IgD-negative memory B cell (primary cell): ENCODE data around the gene ZNHIT1. TPM values are rescaled to one million over a fixed set of nuclear protein-coding genes. Genes with fewer than 3 reads are reported as not detected.

ENCODE experiments used
- H3K27ac Mint-ChIP-seq, 3 donors: one replicate each; pipeline ENCODE4 v1.8.0; 2020 to 2022; ENCODE audit warnings: mild to moderate bottlenecking in 3 of 3, mixed read lengths in 3 of 3, moderate library complexity in 1 of 3
- H3K27me3 Mint-ChIP-seq: one replicate; pipeline ENCODE4 v1.8.0; 2021; ENCODE audit warnings: mixed read lengths
- H3K36me3 Mint-ChIP-seq: one replicate; pipeline ENCODE4 v1.8.0; 2020; ENCODE audit warnings: mild to moderate bottlenecking, mixed read lengths
- H3K4me1 Mint-ChIP-seq, 3 donors: one replicate each; pipeline ENCODE4 v1.8.0; 2020 to 2022; ENCODE audit warnings: mixed read lengths in 3 of 3, mild to moderate bottlenecking in 1 of 3
- H3K4me3 Mint-ChIP-seq, 4 donors: one replicate each; pipeline ENCODE4 v1.8.0; 2020 to 2022; ENCODE audit warnings: mild to moderate bottlenecking in 4 of 4, mixed read lengths in 4 of 4, moderate library complexity in 3 of 4
- H3K9me3 Mint-ChIP-seq, 3 donors: one replicate each; pipeline ENCODE4 v1.8.0; 2020 to 2021; ENCODE audit warnings: mixed read lengths in 3 of 3, mild to moderate bottlenecking in 1 of 3
- polyA plus RNA-seq: library from polyadenylated mRNA; unstranded; fragments of 300-500 nt; fragmentation: Illumina TruSeq; gene quantifications from one replicate; pipeline ENCODE4 v1.2.3, GENCODE V29; 2021

The ZNHIT1 gene
- polyA plus RNA-seq = 54.4 TPM

DNA sequence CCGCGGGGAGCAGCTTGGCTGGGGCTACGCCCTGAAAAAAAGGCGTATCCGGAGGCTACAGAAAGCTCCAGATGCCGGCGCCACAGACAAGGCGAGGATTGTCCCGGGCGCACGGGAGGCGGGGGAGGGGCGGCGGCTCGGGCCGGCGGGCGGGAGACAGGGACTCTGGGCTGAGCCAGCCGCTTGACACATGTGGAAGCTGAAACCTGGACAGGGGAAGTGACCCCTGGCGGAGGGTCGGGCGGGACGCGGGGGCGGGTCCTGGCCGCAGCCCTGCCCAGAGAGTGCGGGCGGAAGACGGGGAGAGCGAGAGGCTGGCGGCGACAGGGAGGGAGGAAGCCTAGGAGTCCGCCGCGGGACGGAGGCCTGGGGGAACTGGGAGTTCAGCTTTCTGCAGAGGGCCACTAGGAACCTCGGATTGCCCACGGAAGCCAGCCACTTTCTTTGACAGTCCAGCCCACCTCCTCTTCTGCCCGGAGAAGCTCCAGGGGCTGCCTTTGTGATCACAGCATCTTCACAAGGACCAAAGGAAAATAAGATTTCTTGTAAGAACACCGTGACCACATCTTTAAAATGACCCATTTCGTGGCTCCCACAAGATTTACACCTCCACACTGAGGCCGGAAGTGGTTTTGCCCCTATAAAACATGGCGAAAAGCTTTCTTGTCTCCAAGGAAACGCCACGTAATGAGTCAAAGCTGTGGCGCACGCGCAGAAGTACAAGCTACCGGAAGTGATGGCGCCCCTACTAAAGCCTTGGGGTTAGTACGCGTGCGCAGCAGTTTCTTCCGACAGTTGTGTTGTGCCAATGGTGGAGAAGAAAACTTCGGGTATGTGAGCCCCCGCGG, at the start of gene ZNHIT1, which contains the start of gene PLOD3:
TSS of gene ZNHIT1 (plus strand) at position 778 of the 848 bp plus-strand sequence. CDS start at position 809, 31 bp downstream.
TSS of gene PLOD3 (minus strand) at position 194 of the 848 bp plus-strand sequence. CDS start 307 bp downstream, outside the sequence.
- peaks cover 12 to 19% (median 16%) of the 10 kb centered on the region in 3 donors for H3K4me1 Mint-ChIP-seq
- H3K27ac Mint-ChIP-seq = peak within 1 kb of the TSS; percentile 84 to 95 (median 95)
- peak within 1 kb of the TSS; percentile 92 to 97 (median 94) for H3K4me3 Mint-ChIP-seq
- peaks cover 2% of the 10 kb centered on the region for H3K27me3 Mint-ChIP-seq
- no peaks in the 10 kb centered on the region for H3K9me3 Mint-ChIP-seq
- peaks cover 4% of the 10 kb centered on the region for H3K36me3 Mint-ChIP-seq

GRCh38 chr7:101168412-101169049, 49.4 kb upstream of the ZNHIT1 start:
- peaks cover 0 to 14% (median 0%) of the 10 kb centered on the region in 3 donors for H3K9me3 Mint-ChIP-seq
- H3K27ac Mint-ChIP-seq = peak overlapping the region; percentile 28 to 97 (median 84)
- H3K27me3 Mint-ChIP-seq = peaks cover 78% of the 10 kb centered on the region
- H3K36me3 Mint-ChIP-seq = no peaks in the 10 kb centered on the region
- H3K4me3 Mint-ChIP-seq = peak overlapping the region in 1 of 4 donors; percentile 36
- peaks cover 17 to 26% (median 24%) of the 10 kb centered on the region in 3 donors for H3K4me1 Mint-ChIP-seq

GRCh38 chr7:101169110-101169837, 48.7 kb upstream of the ZNHIT1 start:
- H3K27me3 Mint-ChIP-seq = peaks cover 83% of the 10 kb centered on the region
- no peaks in the 10 kb centered on the region for H3K36me3 Mint-ChIP-seq
- peak overlapping the region; percentile 43 to 97 (median 89) for H3K27ac Mint-ChIP-seq
- peak overlapping the region in 3 of 4 donors; percentile 44 to 87 (median 85) for H3K4me3 Mint-ChIP-seq
- H3K9me3 Mint-ChIP-seq = peaks cover 0 to 14% (median 0%) of the 10 kb centered on the region in 3 donors
- H3K4me1 Mint-ChIP-seq = peaks cover 20 to 29% (median 24%) of the 10 kb centered on the region in 3 donors

GRCh38 chr7:101169838-101170551, 48.0 kb upstream of the ZNHIT1 start:
- Mint-ChIP-seq H3K36me3 (no peaks in the 10 kb centered on the region), H3K4me3 (peak overlapping the region in 3 of 4 donors; percentile 44 to 87 (median 85)), H3K27ac (peak overlapping the region in 2 of 3 donors; percentile 43 to 97), H3K27me3 (peaks cover 81% of the 10 kb centered on the region), H3K4me1 (peaks cover 20 to 32% (median 24%) of the 10 kb centered on the region in 3 donors), H3K9me3 (peaks cover 0 to 14% (median 0%) of the 10 kb centered on the region in 3 donors)

DNA sequence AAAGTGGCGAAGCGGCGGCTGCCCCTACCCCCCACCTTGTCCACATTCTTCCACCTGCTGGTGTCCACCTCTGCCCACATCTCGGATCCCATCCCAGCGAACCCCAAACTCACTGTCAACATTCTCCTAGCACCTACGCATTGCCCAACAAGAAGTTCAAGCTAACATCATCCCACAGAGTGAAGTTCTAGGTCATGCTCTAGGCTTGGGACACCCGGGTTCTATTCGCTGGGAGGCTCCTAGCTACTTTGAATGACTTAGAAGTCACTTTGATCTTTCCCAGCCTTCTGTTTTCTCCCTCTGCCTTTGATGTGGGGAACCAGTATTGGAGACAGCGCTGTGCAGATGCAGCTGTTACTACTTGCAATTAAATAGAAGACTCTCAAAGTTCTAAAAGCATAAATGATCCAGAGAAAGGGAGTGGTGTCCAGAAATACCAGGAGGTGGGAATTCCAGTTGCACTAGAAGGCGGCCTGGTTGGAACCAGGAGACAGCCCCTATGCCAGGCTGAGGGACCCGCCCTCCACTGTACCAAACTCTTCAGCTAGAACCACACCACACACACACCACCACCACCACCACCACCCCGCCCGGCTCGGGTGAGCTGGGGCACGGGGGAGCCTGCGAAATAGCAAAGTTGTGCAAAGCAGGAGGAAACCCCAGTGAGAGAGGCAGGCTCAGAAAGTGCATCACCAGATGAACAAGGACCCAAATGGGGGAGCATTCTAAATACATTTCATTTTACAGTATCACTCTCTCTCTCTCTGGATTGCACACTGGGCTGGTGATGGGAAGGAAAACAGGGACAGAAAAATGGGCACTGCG, 47.1 kb upstream of the ZNHIT1 start:
- peaks cover 0 to 12% (median 0%) of the 10 kb centered on the region in 3 donors for H3K9me3 Mint-ChIP-seq
- no peaks in the 10 kb centered on the region for H3K36me3 Mint-ChIP-seq
- H3K4me3 Mint-ChIP-seq = peak overlapping the region in 3 of 4 donors; percentile 1 to 89 (median 85)
- peak overlapping the region; percentile 13 to 97 (median 77) for H3K27ac Mint-ChIP-seq
- H3K27me3 Mint-ChIP-seq = peaks cover 80% of the 10 kb centered on the region
- H3K4me1 Mint-ChIP-seq = peaks cover 20 to 27% (median 20%) of the 10 kb centered on the region in 3 donors

- Mint-ChIP-seq H3K36me3 (no peaks in the 10 kb centered on the region), H3K4me3 (peak overlapping the region in 3 of 4 donors; percentile 78 to 89 (median 81)), H3K27ac (peak overlapping the region in 2 of 3 donors; percentile 77 to 97), H3K4me1 (peaks cover 18 to 25% (median 20%) of the 10 kb centered on the region in 3 donors), H3K27me3 (peaks cover 82% of the 10 kb centered on the region), H3K9me3 (peaks cover 0 to 12% (median 0%) of the 10 kb centered on the region in 3 donors)
Observed at GRCh38 chr7:101171442-101171837, 46.5 kb upstream of the ZNHIT1 start.

DNA sequence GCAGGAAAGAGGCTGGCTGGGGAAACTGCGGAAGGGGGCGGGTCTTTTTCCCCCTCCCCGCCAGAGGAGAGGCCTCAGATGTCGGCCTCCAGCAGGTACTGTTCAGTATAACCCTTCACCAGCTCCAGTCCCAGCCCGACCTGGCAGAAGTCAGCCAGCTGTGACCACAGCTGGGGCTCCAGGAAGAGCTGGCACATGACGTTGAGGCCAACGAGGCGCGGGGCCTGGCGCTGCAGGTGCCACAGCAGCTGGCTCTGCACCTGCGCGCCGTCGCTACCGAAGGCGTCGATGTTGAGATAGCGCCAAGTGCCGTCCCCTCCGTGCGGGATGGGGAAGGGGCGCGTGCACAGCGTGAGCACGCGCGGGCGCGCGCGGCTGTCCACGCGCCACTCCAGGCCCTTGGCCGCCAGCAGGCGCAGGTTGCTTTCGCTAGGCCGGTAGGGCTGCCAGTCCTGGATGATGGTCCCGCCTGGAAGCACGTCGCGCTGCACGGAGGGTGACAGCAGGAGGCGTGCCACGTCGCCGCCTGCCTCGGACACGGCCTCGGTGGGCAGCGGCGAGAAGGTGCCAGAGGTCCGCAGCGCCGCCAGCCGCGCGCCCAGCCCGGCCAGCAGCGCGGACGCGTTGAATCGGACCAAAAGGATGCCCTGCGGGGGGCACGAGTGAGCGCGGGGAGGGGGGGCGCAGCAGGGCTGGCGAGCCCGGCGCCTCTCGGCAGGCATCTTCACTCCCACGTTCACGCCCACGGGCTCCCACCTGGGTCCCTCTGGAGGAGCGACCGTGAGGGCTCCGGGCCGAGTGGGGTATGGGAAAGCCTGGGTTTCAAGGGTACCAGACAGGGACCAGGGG, 45.7 kb upstream of the ZNHIT1 start:
- Mint-ChIP-seq H3K36me3 (no peaks in the 10 kb centered on the region), H3K4me1 (peaks cover 18 to 25% (median 20%) of the 10 kb centered on the region in 3 donors), H3K9me3 (peaks cover 0 to 12% (median 0%) of the 10 kb centered on the region in 3 donors), H3K27me3 (peaks cover 81% of the 10 kb centered on the region), H3K27ac (peak overlapping the region; percentile 59 to 97 (median 88)), H3K4me3 (peak overlapping the region; percentile 46 to 89 (median 80))

DNA sequence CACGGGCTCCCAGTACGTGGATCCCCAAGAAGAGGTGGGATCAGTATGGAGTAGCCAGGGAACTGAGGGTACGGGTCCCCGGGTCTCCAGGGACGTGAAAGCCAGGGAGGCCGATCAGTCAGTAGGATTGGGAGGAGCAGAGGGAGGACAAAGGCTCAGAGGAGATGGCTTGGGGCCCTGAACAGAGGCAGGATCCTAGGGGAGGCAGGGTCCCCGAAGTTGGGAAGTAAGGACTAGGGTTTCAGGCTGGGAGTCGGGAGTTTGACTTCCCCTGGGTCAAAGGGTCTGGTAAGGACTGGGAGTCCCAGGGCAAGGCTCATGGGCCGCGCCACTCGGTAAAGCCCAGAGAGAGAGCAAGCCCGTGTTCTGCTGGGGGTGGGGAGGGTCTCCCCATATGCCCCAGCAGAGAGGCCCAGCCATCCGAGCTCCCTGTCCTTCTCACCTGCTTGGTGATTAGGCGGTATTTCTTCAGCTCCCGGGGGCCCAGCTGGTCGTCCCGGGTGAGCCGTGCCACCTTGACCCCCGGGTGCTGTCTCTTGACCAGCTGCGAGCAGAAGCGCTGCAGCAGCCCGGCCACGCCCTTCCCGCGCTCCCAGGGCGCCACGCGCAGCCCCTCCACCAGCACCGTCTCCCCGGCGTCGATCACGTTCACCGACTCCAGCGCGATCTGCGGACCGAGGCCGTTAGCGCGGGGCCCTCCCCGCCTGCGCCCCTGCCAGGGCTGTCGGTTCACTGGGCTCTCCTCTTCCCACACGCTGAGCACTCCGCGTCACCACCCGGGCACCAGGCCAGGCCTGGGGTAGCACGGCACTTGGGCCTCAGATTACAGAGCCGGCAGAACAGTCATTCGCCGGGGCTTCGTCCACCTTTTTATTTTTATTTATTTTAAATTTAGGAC, 44.9 kb upstream of the ZNHIT1 start:
- H3K9me3 Mint-ChIP-seq = peaks cover 0 to 12% (median 0%) of the 10 kb centered on the region in 3 donors
- peaks cover 16 to 25% (median 20%) of the 10 kb centered on the region in 3 donors for H3K4me1 Mint-ChIP-seq
- no peaks in the 10 kb centered on the region for H3K36me3 Mint-ChIP-seq
- peaks cover 82% of the 10 kb centered on the region for H3K27me3 Mint-ChIP-seq
- H3K4me3 Mint-ChIP-seq = peak overlapping the region in 2 of 4 donors; percentile 12 to 82
- peak overlapping the region in 2 of 3 donors; percentile 59 to 65 for H3K27ac Mint-ChIP-seq

DNA sequence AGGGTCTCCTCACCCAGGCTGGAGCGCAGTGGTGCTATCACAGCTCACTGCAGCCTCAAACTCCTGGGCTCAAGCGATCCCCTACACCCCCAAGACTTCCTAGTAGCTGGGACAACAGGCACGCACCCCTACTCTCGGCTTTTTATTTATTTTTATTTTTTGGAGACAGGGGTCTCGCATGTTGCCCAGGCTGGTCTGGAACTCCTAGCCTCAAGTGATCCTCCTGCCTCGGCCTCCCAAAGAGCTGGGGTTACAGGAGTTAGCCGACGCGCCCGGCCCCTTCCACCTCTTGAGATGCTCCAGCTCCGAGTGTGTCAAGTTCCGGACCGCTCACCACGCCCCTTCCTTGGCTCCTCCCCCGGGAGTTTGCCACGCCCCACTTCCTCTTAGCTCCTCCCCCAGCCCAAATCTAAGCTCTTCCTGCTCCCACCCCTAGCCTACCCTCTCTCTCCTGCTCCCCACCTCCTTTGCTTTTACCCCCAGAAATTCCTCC, 44.2 kb upstream of the ZNHIT1 start:
- Mint-ChIP-seq H3K4me1 (peaks cover 16 to 25% (median 20%) of the 10 kb centered on the region in 3 donors), H3K27me3 (peaks cover 81% of the 10 kb centered on the region), H3K27ac (peak overlapping the region; percentile 47 to 85 (median 63)), H3K4me3 (peak overlapping the region in 3 of 4 donors; percentile 52 to 82 (median 73)), H3K9me3 (peaks cover 0 to 12% (median 0%) of the 10 kb centered on the region in 3 donors), H3K36me3 (no peaks in the 10 kb centered on the region)

DNA sequence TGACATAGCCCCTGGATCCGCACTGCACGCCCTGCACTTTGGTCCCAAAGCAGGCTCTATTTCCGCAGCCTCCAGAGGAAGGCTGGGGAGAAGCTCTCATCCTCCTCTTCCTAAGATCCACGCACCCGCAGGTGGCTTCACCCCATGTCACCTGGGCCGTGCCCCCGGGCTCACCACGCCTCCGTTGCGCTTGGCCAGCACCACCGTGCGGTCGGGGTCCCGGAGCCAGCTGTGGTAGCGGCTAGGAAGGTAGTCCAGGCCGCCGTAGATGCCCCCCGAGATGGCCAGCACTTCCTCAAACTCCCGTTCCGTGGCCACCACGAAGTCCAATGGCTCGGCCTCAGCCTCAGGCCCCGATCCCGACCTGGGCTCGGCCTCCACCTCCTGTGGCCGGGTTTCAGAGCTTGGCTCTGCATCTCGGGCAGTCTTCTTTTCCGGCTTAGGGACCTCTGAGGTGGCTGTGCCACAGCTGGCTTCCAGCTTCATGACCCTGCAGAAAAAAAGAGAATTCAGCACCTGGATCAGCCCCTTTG, 43.6 kb upstream of the ZNHIT1 start:
- H3K27ac Mint-ChIP-seq = peak overlapping the region in 2 of 3 donors; percentile 47 to 85
- H3K36me3 Mint-ChIP-seq = no peaks in the 10 kb centered on the region
- peaks cover 15 to 25% (median 17%) of the 10 kb centered on the region in 3 donors for H3K4me1 Mint-ChIP-seq
- H3K9me3 Mint-ChIP-seq = peaks cover 0 to 12% (median 0%) of the 10 kb centered on the region in 3 donors
- H3K27me3 Mint-ChIP-seq = peaks cover 80% of the 10 kb centered on the region
- peak overlapping the region in 3 of 4 donors; percentile 52 to 78 (median 71) for H3K4me3 Mint-ChIP-seq

GRCh38 chr7:101175664-101176063, 42.3 kb upstream of the ZNHIT1 start:
- H3K9me3 Mint-ChIP-seq = peaks cover 0 to 10% (median 0%) of the 10 kb centered on the region in 3 donors
- H3K36me3 Mint-ChIP-seq = peaks cover 2% of the 10 kb centered on the region
- peaks cover 7 to 18% (median 8%) of the 10 kb centered on the region in 3 donors for H3K4me1 Mint-ChIP-seq
- H3K27me3 Mint-ChIP-seq = peaks cover 73% of the 10 kb centered on the region
- H3K4me3 Mint-ChIP-seq = no peak overlapping the region
- peak overlapping the region in 2 of 3 donors; percentile 46 to 85 for H3K27ac Mint-ChIP-seq
